GM23338 (cell line): ENCODE data around the gene RCC2. TPM values are rescaled to one million over a fixed set of nuclear protein-coding genes. Genes with fewer than 3 reads are reported as not detected.

Source experiments
- ATAC-seq: fragments of 200-7000 bp; cut with Tn5 transposase; 3 replicates; pipeline ENCODE4 v1.9.1; 2020
- DNase-seq: peaks from one replicate; pipeline ENCODE4 v3.0.0-alpha.2; 2015; ENCODE audit warnings: low spot score
- H2AFZ ChIP-seq: fragments of 200-600 bp; sonication (generic); 2 replicates; pipeline ENCODE4 v1.8.0; 2016; ENCODE audit warnings: antibody characterized with exemption, mild to moderate bottlenecking, moderate library complexity
- H3F3A ChIP-seq: fragments of 200-600 bp; sonication (generic); replicated peaks from 2 replicates; pipeline ENCODE4 v1.8.0; 2017; ENCODE audit warnings: antibody characterized with exemption, mixed run types, low read depth
- H3K27ac ChIP-seq: fragments of 200-600 bp; sonication (generic); 2 replicates; pipeline ENCODE4 v1.6.1; 2016; ENCODE audit warnings: low read depth
- H3K27me3 ChIP-seq: fragments of 200-600 bp; sonication (generic); 2 replicates; pipeline ENCODE4 v1.8.0; 2016; ENCODE audit warnings: mild to moderate bottlenecking, mixed run types, moderate library complexity; ENCODE audit not compliant: insufficient read depth
- H3K36me3 ChIP-seq: fragments of 200-600 bp; sonication (generic); 2 replicates; pipeline ENCODE4 v1.8.0; 2016; ENCODE audit warnings: mild to moderate bottlenecking; ENCODE audit not compliant: insufficient read depth
- H3K4me1 ChIP-seq: fragments of 200-600 bp; sonication (generic); 2 replicates; pipeline ENCODE4 v1.8.0; 2016; ENCODE audit warnings: mild to moderate bottlenecking, moderate library complexity; ENCODE audit not compliant: insufficient read depth
- H3K4me2 ChIP-seq: fragments of 200-600 bp; sonication (generic); 2 replicates; pipeline ENCODE4 v1.7.1; 2017; ENCODE audit warnings: mixed run types
- H3K4me3 ChIP-seq: fragments of 200-600 bp; sonication (generic); 2 replicates; pipeline ENCODE4 v1.6.1; 2016; ENCODE audit warnings: mixed run types
- H3K79me2 ChIP-seq: fragments of 200-600 bp; sonication (generic); replicated peaks from 2 replicates; pipeline ENCODE4 v1.8.0; 2017; ENCODE audit warnings: mild to moderate bottlenecking; ENCODE audit not compliant: insufficient read depth
- H3K9me2 ChIP-seq: fragments of 200-600 bp; sonication (generic); 2 replicates; pipeline ENCODE4 v1.8.0; 2017; ENCODE audit not compliant: insufficient read depth
- H4K20me1 ChIP-seq: fragments of 200-600 bp; sonication (generic); replicated peaks from 2 replicates; pipeline ENCODE4 v1.8.0; 2017; ENCODE audit warnings: mild to moderate bottlenecking; ENCODE audit not compliant: insufficient read depth
- H3K27ac Mint-ChIP-seq: 2 replicates; pipeline ENCODE4 v1.8.0; 2020; ENCODE audit warnings: inconsistent platforms, mild to moderate bottlenecking, moderate library complexity, mixed read lengths
- H3K27me3 Mint-ChIP-seq: 3 replicates; pipeline ENCODE4 v1.8.0; 2022; ENCODE audit warnings: low read depth, mild to moderate bottlenecking, moderate library complexity, mixed read lengths, inconsistent platforms; ENCODE audit not compliant: insufficient read depth, poor library complexity
- H3K36me3 Mint-ChIP-seq: 3 replicates; pipeline ENCODE4 v1.8.0; 2021; ENCODE audit warnings: low read depth, mild to moderate bottlenecking, inconsistent platforms, moderate library complexity, mixed read lengths
- H3K4me1 Mint-ChIP-seq: 3 replicates; pipeline ENCODE4 v1.8.0; 2020; ENCODE audit warnings: mild to moderate bottlenecking, inconsistent platforms, mixed read lengths
- H3K4me3 Mint-ChIP-seq: 3 replicates; pipeline ENCODE4 v1.8.0; 2021; ENCODE audit warnings: moderate library complexity, mild to moderate bottlenecking, inconsistent platforms, mixed read lengths
- H3K9me3 Mint-ChIP-seq: 3 replicates; pipeline ENCODE4 v1.8.0; 2020; ENCODE audit warnings: moderate library complexity, mild to moderate bottlenecking, inconsistent platforms, mixed read lengths
- NANOG ChIP-seq: IDR thresholded peaks from 2 replicates; pipeline ENCODE4 v1.6.1; 2016; ENCODE audit warnings: antibody characterized with exemption, borderline replicate concordance
- STAT1 ChIP-seq: IDR thresholded peaks from one replicate; pipeline ENCODE4 v1.6.1; 2016; ENCODE audit warnings: antibody characterized with exemption; ENCODE audit not compliant: unreplicated experiment
- polyA plus RNA-seq: library from polyadenylated mRNA; unstranded; fragments of >200 nt; fragmentation: Nextera tagmentation; extraction: Ambion mirVana; gene quantifications from 2 replicates; pipeline ENCODE4 v1.2.1, GENCODE V29; 2016
- total RNA-seq: library from RNA; depleted of rRNA; stranded (reverse); fragments of >200 nt; shearing (Covaris generic); gene quantifications from 2 replicates; pipeline ENCODE4 v1.2.3, GENCODE V29; 2014
- TF ChIP-seq, protein P1 (sequence below): IDR thresholded peaks from 2 replicates; pipeline ENCODE4 v1.6.1; 2016; ENCODE audit warnings: antibody characterized with exemption
- TF ChIP-seq, protein P2 (sequence below): fragments of 250-450 bp; sonication (Bioruptor Pico); IDR thresholded peaks from 2 replicates; pipeline ENCODE4 v1.5.0; 2020; ENCODE audit warnings: mild to moderate bottlenecking, moderate library complexity
- TF ChIP-seq, protein P3 (sequence below), 2 experiments: fragments of 200-600 bp in 1 of 2; sonication (generic) in 1 of 2; conservative IDR thresholded peaks; 2 replicates each; pipeline versions ENCODE4 v1.5.1 to v1.6.1; 2016 to 2017; ENCODE audit warnings: antibody characterized with exemption in 2 of 2, low read depth in 2 of 2, mild to moderate bottlenecking in 2 of 2, moderate library complexity in 1 of 2

RCC2 gene
- total and polyA plus RNA-seq, 2 experiments from 2014 or later, result 97.1 to 386 TPM

DNA sequence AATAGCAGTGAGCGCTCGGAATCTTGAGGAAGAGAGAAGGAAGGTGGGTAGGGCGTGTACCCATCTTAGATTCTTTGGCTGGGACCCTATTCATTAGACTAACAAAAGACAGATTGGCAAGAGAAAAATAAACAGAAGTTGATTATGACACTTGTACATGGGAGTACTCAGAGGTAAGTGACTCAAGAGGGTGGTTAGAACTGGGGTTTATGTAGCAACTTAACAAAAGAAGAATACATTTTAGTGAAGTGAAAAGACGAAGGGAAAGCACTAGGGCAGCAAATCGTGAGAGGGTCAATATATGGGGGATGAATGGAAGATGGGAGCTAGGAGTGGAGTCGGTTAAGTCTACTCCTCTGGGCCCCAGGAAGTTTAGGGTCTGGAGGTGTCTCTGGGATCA lies 25.8 kb upstream of the RCC2 start:
- Mint-ChIP-seq H3K4me3 (no peak overlapping the region), H3K27ac (no peak overlapping the region), H3K4me1 (peaks cover 26% of the 10 kb centered on the region), H3K27me3 (peaks cover 9% of the 10 kb centered on the region), H3K9me3 (no peaks in the 10 kb centered on the region), H3K36me3 (no peaks in the 10 kb centered on the region)
- H3K4me1 ChIP-seq, result peaks cover 23% of the 10 kb centered on the region
- H3K27me3 ChIP-seq, result no peaks in the 10 kb centered on the region
- no peak overlapping the region for H3K4me2 ChIP-seq
- DNase-seq, result no peak
- H3F3A ChIP-seq, result peaks cover 5% of the 10 kb centered on the region; the same call in 1 of the 2 replicates
- no peaks in the 10 kb centered on the region for H3K36me3 ChIP-seq
- no peaks in the 10 kb centered on the region for H4K20me1 ChIP-seq
- no peaks in the 10 kb centered on the region for H3K79me2 ChIP-seq
- H2AFZ ChIP-seq, result no peak overlapping the region
- ATAC-seq, result no peak
- H3K9me2 ChIP-seq, result no peaks in the 10 kb centered on the region
- H3K4me3 ChIP-seq, result no peak overlapping the region
- no peak for TF ChIP-seq NANOG
- TF ChIP-seq, protein P1, sequence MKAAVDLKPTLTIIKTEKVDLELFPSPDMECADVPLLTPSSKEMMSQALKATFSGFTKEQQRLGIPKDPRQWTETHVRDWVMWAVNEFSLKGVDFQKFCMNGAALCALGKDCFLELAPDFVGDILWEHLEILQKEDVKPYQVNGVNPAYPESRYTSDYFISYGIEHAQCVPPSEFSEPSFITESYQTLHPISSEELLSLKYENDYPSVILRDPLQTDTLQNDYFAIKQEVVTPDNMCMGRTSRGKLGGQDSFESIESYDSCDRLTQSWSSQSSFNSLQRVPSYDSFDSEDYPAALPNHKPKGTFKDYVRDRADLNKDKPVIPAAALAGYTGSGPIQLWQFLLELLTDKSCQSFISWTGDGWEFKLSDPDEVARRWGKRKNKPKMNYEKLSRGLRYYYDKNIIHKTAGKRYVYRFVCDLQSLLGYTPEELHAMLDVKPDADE, result no peak
- TF ChIP-seq, protein P2, sequence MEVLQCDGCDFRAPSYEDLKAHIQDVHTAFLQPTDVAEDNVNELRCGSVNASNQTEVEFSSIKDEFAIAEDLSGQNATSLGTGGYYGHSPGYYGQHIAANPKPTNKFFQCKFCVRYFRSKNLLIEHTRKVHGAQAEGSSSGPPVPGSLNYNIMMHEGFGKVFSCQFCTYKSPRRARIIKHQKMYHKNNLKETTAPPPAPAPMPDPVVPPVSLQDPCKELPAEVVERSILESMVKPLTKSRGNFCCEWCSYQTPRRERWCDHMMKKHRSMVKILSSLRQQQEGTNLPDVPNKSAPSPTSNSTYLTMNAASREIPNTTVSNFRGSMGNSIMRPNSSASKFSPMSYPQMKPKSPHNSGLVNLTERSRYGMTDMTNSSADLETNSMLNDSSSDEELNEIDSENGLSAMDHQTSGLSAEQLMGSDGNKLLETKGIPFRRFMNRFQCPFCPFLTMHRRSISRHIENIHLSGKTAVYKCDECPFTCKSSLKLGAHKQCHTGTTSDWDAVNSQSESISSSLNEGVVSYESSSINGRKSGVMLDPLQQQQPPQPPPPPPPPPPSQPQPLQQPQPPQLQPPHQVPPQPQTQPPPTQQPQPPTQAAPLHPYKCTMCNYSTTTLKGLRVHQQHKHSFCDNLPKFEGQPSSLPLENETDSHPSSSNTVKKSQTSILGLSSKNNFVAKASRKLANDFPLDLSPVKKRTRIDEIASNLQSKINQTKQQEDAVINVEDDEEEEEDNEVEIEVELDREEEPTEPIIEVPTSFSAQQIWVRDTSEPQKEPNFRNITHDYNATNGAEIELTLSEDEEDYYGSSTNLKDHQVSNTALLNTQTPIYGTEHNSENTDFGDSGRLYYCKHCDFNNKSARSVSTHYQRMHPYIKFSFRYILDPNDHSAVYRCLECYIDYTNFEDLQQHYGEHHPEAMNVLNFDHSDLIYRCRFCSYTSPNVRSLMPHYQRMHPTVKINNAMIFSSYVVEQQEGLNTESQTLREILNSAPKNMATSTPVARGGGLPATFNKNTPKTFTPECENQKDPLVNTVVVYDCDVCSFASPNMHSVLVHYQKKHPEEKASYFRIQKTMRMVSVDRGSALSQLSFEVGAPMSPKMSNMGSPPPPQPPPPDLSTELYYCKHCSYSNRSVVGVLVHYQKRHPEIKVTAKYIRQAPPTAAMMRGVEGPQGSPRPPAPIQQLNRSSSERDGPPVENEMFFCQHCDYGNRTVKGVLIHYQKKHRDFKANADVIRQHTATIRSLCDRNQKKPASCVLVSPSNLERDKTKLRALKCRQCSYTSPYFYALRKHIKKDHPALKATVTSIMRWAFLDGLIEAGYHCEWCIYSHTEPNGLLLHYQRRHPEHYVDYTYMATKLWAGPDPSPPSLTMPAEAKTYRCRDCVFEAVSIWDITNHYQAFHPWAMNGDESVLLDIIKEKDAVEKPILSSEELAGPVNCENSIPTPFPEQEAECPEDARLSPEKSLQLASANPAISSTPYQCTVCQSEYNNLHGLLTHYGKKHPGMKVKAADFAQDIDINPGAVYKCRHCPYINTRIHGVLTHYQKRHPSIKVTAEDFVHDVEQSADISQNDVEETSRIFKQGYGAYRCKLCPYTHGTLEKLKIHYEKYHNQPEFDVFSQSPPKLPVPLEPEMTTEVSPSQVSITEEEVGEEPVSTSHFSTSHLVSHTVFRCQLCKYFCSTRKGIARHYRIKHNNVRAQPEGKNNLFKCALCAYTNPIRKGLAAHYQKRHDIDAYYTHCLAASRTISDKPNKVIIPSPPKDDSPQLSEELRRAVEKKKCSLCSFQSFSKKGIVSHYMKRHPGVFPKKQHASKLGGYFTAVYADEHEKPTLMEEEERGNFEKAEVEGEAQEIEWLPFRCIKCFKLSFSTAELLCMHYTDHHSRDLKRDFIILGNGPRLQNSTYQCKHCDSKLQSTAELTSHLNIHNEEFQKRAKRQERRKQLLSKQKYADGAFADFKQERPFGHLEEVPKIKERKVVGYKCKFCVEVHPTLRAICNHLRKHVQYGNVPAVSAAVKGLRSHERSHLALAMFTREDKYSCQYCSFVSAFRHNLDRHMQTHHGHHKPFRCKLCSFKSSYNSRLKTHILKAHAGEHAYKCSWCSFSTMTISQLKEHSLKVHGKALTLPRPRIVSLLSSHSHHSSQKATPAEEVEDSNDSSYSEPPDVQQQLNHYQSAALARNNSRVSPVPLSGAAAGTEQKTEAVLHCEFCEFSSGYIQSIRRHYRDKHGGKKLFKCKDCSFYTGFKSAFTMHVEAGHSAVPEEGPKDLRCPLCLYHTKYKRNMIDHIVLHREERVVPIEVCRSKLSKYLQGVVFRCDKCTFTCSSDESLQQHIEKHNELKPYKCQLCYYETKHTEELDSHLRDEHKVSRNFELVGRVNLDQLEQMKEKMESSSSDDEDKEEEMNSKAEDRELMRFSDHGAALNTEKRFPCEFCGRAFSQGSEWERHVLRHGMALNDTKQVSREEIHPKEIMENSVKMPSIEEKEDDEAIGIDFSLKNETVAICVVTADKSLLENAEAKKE (CRISPR knock-in tag), result no peak
- no peak for TF ChIP-seq STAT1
- TF ChIP-seq, protein P3, sequence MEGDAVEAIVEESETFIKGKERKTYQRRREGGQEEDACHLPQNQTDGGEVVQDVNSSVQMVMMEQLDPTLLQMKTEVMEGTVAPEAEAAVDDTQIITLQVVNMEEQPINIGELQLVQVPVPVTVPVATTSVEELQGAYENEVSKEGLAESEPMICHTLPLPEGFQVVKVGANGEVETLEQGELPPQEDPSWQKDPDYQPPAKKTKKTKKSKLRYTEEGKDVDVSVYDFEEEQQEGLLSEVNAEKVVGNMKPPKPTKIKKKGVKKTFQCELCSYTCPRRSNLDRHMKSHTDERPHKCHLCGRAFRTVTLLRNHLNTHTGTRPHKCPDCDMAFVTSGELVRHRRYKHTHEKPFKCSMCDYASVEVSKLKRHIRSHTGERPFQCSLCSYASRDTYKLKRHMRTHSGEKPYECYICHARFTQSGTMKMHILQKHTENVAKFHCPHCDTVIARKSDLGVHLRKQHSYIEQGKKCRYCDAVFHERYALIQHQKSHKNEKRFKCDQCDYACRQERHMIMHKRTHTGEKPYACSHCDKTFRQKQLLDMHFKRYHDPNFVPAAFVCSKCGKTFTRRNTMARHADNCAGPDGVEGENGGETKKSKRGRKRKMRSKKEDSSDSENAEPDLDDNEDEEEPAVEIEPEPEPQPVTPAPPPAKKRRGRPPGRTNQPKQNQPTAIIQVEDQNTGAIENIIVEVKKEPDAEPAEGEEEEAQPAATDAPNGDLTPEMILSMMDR (conservative IDR thresholded peaks at IDR 0.05; ENCODE audit: low read depth in 2 of 2), result no peak
- no peak overlapping the region for H3K27ac ChIP-seq
